H9 (cell line): ENCODE results near the gene LINGO1. TPM values are rescaled to one million over a fixed set of nuclear protein-coding genes. Genes with fewer than 3 reads are reported as not detected.
A peak's percentile ranks its signal among the peaks of the same experiment; 100 is the strongest.

Experiments
- DNase-seq: peaks from one replicate; pipeline ENCODE4 v3.0.0-alpha.2; 2017
- H2AFZ ChIP-seq: one replicate; pipeline ENCODE4 v1.6.1; 2013; ENCODE audit warnings: mild to moderate bottlenecking, low read length, control low read depth, moderate library complexity
- H2AK5ac ChIP-seq: 2 replicates; pipeline ENCODE4 v1.6.1; 2013; ENCODE audit warnings: low read length, control low read depth, mixed read lengths; ENCODE audit not compliant: insufficient read length
- H2BK120ac ChIP-seq: one replicate; pipeline ENCODE4 v1.6.1; 2013; ENCODE audit warnings: low read depth, mild to moderate bottlenecking, low read length, control low read depth, inconsistent platforms; ENCODE audit not compliant: poor library complexity, severe bottlenecking
- H2BK12ac ChIP-seq: 2 replicates; pipeline ENCODE4 v1.6.1; 2013; ENCODE audit warnings: low read length, control low read depth, mixed read lengths, low read depth; ENCODE audit not compliant: insufficient read length
- H2BK15ac ChIP-seq: 2 replicates; pipeline ENCODE4 v1.6.1; 2013; ENCODE audit warnings: low read depth, low read length, control low read depth
- H2BK20ac ChIP-seq: one replicate; pipeline ENCODE4 v1.6.1; 2013; ENCODE audit warnings: low read depth, mild to moderate bottlenecking, low read length, control low read depth, inconsistent platforms; ENCODE audit not compliant: poor library complexity, severe bottlenecking
- H2BK5ac ChIP-seq: 2 replicates; pipeline ENCODE4 v1.6.1; 2013; ENCODE audit warnings: low read length, control low read depth, mixed read lengths; ENCODE audit not compliant: insufficient read length
- H3K14ac ChIP-seq: 2 replicates; pipeline ENCODE4 v1.6.1; 2013; ENCODE audit warnings: low read length, control low read depth; ENCODE audit not compliant: insufficient read depth
- H3K18ac ChIP-seq: 2 replicates; pipeline ENCODE4 v1.6.1; 2013; ENCODE audit warnings: low read depth, mild to moderate bottlenecking, mixed read lengths, low read length, control low read depth; ENCODE audit not compliant: insufficient read length
- H3K23ac ChIP-seq: 2 replicates; pipeline ENCODE4 v1.6.1; 2013; ENCODE audit warnings: low read length, control low read depth, mixed read lengths, low read depth; ENCODE audit not compliant: insufficient read length
- H3K23me2 ChIP-seq: 2 replicates; pipeline ENCODE4 v1.6.1; 2013; ENCODE audit warnings: low read depth, mild to moderate bottlenecking, mixed read lengths, low read length, control low read depth; ENCODE audit not compliant: insufficient read length, poor library complexity, severe bottlenecking
- H3K27ac ChIP-seq: 2 replicates; pipeline ENCODE4 v1.5.1; 2013; ENCODE audit warnings: low read length, control low read depth, mixed read lengths, low read depth; ENCODE audit not compliant: insufficient read length
- H3K27me3 ChIP-seq: 2 replicates; pipeline ENCODE4 v1.6.1; 2013; ENCODE audit warnings: low read length, control low read depth, inconsistent platforms; ENCODE audit not compliant: insufficient read depth
- H3K4ac ChIP-seq: 2 replicates; pipeline ENCODE4 v1.6.1; 2013; ENCODE audit warnings: low read depth, mild to moderate bottlenecking, control low read depth, inconsistent platforms, low read length, moderate library complexity
- H3K4me1 ChIP-seq: 2 replicates; pipeline ENCODE4 v1.6.1; 2013; ENCODE audit warnings: low read length, control low read depth, inconsistent platforms; ENCODE audit not compliant: insufficient read depth
- H3K4me2 ChIP-seq: 2 replicates; pipeline ENCODE4 v1.6.1; 2013; ENCODE audit warnings: low read length, control low read depth, mixed read lengths; ENCODE audit not compliant: insufficient read length, insufficient read depth
- H3K56ac ChIP-seq: 2 replicates; pipeline ENCODE4 v1.6.1; 2013; ENCODE audit warnings: low read depth, mild to moderate bottlenecking, mixed read lengths, low read length, control low read depth; ENCODE audit not compliant: insufficient read length
- H3K79me1 ChIP-seq: 2 replicates; pipeline ENCODE4 v1.6.1; 2013; ENCODE audit warnings: low read depth, mild to moderate bottlenecking, moderate library complexity, low read length, control low read depth, inconsistent platforms; ENCODE audit not compliant: insufficient read depth, poor library complexity, severe bottlenecking
- H3K79me2 ChIP-seq: 2 replicates; pipeline ENCODE4 v1.6.1; 2013; ENCODE audit warnings: low read length, control low read depth, inconsistent platforms; ENCODE audit not compliant: insufficient read depth
- H3K9ac ChIP-seq: 2 replicates; pipeline ENCODE4 v1.6.1; 2013; ENCODE audit warnings: low read length, control low read depth, mixed read lengths; ENCODE audit not compliant: insufficient read length; ENCODE audit errors: extremely low read depth
- H3K9me3 ChIP-seq: one replicate; pipeline ENCODE4 v1.6.1; 2013; ENCODE audit warnings: low read depth, low read length, inconsistent platforms; ENCODE audit not compliant: control insufficient read depth
- H3T11ph ChIP-seq: one replicate; pipeline ENCODE4 v1.6.1; 2013; ENCODE audit warnings: mild to moderate bottlenecking, low read length, control low read depth, inconsistent platforms
- H4K20me1 ChIP-seq: one replicate; pipeline ENCODE4 v1.6.1; 2013; ENCODE audit not compliant: control insufficient read depth, insufficient read length, insufficient read depth
- H4K5ac ChIP-seq: 2 replicates; pipeline ENCODE4 v1.6.1; 2013; ENCODE audit warnings: low read depth, mild to moderate bottlenecking, mixed read lengths, low read length, control low read depth; ENCODE audit not compliant: insufficient read length
- H4K8ac ChIP-seq: replicated peaks from 2 replicates; pipeline ENCODE4 v1.6.1; 2013; ENCODE audit warnings: low read length, control low read depth, mixed read lengths, low read depth; ENCODE audit not compliant: insufficient read length
- H4K91ac ChIP-seq: 2 replicates; pipeline ENCODE4 v1.6.1; 2013; ENCODE audit warnings: low read depth, mild to moderate bottlenecking, moderate library complexity, mixed read lengths, low read length, control low read depth; ENCODE audit not compliant: insufficient read length
- H3K27ac Mint-ChIP-seq, 3 experiments: 2 replicates in 2 of 3; 3 replicates in 1 of 3; pipeline ENCODE4 v1.8.0; 2020 to 2021; ENCODE audit warnings: mixed read lengths in 3 of 3, mild to moderate bottlenecking in 1 of 3, moderate library complexity in 1 of 3
- H3K27me3 Mint-ChIP-seq: 2 replicates; pipeline ENCODE4 v1.8.0; 2021; ENCODE audit warnings: low read depth, mild to moderate bottlenecking, moderate library complexity, mixed read lengths
- H3K36me3 Mint-ChIP-seq, 3 experiments: 2 replicates in 2 of 3; 3 replicates in 1 of 3; pipeline ENCODE4 v1.8.0; 2020 to 2021; ENCODE audit warnings: low read depth in 3 of 3, mixed read lengths in 3 of 3; ENCODE audit not compliant: insufficient read depth in 1 of 3
- H3K4me1 Mint-ChIP-seq, 2 experiments: 2 replicates each; pipeline ENCODE4 v1.8.0; 2020; ENCODE audit warnings: mixed read lengths in 2 of 2
- H3K4me3 Mint-ChIP-seq, 2 experiments: 2 replicates in 1 of 2; 3 replicates in 1 of 2; pipeline ENCODE4 v1.8.0; 2020 to 2021; ENCODE audit warnings: mild to moderate bottlenecking in 2 of 2, mixed read lengths in 2 of 2, moderate library complexity in 1 of 2
- H3K9me3 Mint-ChIP-seq, 2 experiments: 2 replicates in 1 of 2; 3 replicates in 1 of 2; pipeline ENCODE4 v1.8.0; 2020; ENCODE audit warnings: mild to moderate bottlenecking in 2 of 2, mixed read lengths in 2 of 2, moderate library complexity in 1 of 2
- WGBS: extraction: QIAGEN DNeasy Blood & Tissue Kit; methylation state at CpG from one replicate; pipeline ENCODE4 v1.1.7; 2013; ENCODE audit warnings: missing lambda C conversion rate, low lambda C conversion rate, mixed read lengths; ENCODE audit not compliant: insufficient read length; ENCODE audit errors: extremely low coverage; 5-methylcytosine and 5-hydroxymethylcytosine counted together
- total RNA-seq: library from RNA; stranded (reverse); gene quantifications from 2 replicates; pipeline ENCODE4 v1.2.1, GENCODE V29; 2021
- TF ChIP-seq, protein P1 (sequence below): fragments of 200-600 bp; sonication (generic); conservative IDR thresholded peaks from 3 replicates; pipeline ENCODE4 v1.8.0; 2021; ENCODE audit warnings: antibody characterized with exemption, mild to moderate bottlenecking

The LINGO1 gene
- total RNA-seq, 1 experiment from 2014 or later, result 41.6 TPM

DNA sequence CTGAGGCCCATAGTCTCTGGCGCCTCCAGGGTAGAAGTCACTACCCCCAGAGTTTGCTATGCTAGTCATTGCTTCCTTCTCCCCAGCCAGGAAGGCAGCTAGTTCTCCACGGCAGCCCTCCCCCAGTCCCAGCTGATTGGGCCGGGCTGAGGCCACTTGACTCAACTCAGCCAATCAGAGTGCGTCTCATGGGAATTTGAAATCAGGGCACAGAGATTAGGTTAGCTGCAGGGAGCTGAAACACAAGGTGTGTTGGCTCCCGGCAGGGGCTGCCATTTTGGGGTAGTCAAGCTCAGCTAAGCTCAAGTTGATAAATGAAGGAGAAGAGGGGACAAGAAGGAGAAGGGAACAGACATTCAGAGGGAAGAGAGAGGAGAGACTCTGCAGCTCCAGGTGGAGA lies 32.8 kb downstream of the LINGO1 start:
- Mint-ChIP-seq H3K36me3 (no peaks in the 10 kb centered on the region), H3K9me3 (no peaks in the 10 kb centered on the region; a peak in 1 of 5 replicates), H3K27me3 (peaks cover 14% of the 10 kb centered on the region), H3K27ac (peak overlapping the region in 2 of 3 experiments; percentile 84 to 88; a peak in 5 of 7 replicates), H3K4me1 (peaks cover 32 to 52% of the 10 kb centered on the region in 2 experiments), H3K4me3 (peak overlapping the region in 1 of 2 experiments; percentile 51; a peak in 1 of 5 replicates)
- H3K79me2 ChIP-seq, result no peaks in the 10 kb centered on the region
- no peaks in the 10 kb centered on the region for H3K23me2 ChIP-seq
- no peak overlapping the region for H2AFZ ChIP-seq
- no peak overlapping the region for H2AK5ac ChIP-seq
- no peak overlapping the region for H3K56ac ChIP-seq
- H2BK20ac ChIP-seq, result no peak overlapping the region
- H4K91ac ChIP-seq, result no peak overlapping the region
- no peak overlapping the region for H3T11ph ChIP-seq
- H3K27me3 ChIP-seq, result no peaks in the 10 kb centered on the region
- no peak overlapping the region for H2BK5ac ChIP-seq
- no peaks in the 10 kb centered on the region for H3K9me3 ChIP-seq
- H2BK120ac ChIP-seq, result no peak overlapping the region
- H2BK12ac ChIP-seq, result no peak overlapping the region
- peak; percentile 85 for DNase-seq
- no peak overlapping the region for H3K4me2 ChIP-seq
- no CpG with 5 or more reads among the region's 5 CpGs for WGBS
- no peak overlapping the region for H3K4ac ChIP-seq
- no peak overlapping the region for H3K9ac ChIP-seq
- TF ChIP-seq, protein P1, sequence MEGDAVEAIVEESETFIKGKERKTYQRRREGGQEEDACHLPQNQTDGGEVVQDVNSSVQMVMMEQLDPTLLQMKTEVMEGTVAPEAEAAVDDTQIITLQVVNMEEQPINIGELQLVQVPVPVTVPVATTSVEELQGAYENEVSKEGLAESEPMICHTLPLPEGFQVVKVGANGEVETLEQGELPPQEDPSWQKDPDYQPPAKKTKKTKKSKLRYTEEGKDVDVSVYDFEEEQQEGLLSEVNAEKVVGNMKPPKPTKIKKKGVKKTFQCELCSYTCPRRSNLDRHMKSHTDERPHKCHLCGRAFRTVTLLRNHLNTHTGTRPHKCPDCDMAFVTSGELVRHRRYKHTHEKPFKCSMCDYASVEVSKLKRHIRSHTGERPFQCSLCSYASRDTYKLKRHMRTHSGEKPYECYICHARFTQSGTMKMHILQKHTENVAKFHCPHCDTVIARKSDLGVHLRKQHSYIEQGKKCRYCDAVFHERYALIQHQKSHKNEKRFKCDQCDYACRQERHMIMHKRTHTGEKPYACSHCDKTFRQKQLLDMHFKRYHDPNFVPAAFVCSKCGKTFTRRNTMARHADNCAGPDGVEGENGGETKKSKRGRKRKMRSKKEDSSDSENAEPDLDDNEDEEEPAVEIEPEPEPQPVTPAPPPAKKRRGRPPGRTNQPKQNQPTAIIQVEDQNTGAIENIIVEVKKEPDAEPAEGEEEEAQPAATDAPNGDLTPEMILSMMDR, result no peak
- peaks cover 6% of the 10 kb centered on the region; the same call in 1 of the 2 replicates for H3K4me1 ChIP-seq
- no peak overlapping the region for H4K5ac ChIP-seq
- H2BK15ac ChIP-seq, result no peak overlapping the region
- H4K20me1 ChIP-seq, result no peaks in the 10 kb centered on the region
- H3K27ac ChIP-seq, result no peak overlapping the region
- no peak overlapping the region for H3K14ac ChIP-seq
- H3K23ac ChIP-seq, result no peak overlapping the region
- H3K18ac ChIP-seq, result peak overlapping the region; percentile 47
- no peak overlapping the region for H4K8ac ChIP-seq
- no peaks in the 10 kb centered on the region for H3K79me1 ChIP-seq
